C4-2B (cell line): ENCODE results near the gene ERGIC3.

ENCODE experiments used
- CTCF ChIP-seq: fragments of 450-650 bp; conservative IDR thresholded peaks from 2 replicates; pipeline ENCODE4 v1.5.1; 2017; ENCODE audit warnings: mild to moderate bottlenecking
- ZFX ChIP-seq: fragments of 450-650 bp; IDR thresholded peaks from 2 replicates; pipeline ENCODE4 v1.6.1; 2017

GRCh38 chr20:35568645-35569044 is 26.8 kb downstream of the ERGIC3 start:
- TF ChIP-seq CTCF (no peak; the same call in 1 of the 2 replicates), ZFX (no peak)
